Activated naive CD4-positive, alpha-beta T cell treated with Interleukin-2 at 50 U/mL for 16 hours (primary cell): ENCODE results near the gene IL10RA.
"Not testable (repeated sequence)": the region's sequence is repeated elsewhere in the genome, so short reads cannot be mapped to it uniquely, and the experiment has no call there.

Experiments used
- DNase-seq: peaks from one replicate; pipeline ENCODE4 v3.0.0-alpha.2; 2020

Gene IL10RA

DNA sequence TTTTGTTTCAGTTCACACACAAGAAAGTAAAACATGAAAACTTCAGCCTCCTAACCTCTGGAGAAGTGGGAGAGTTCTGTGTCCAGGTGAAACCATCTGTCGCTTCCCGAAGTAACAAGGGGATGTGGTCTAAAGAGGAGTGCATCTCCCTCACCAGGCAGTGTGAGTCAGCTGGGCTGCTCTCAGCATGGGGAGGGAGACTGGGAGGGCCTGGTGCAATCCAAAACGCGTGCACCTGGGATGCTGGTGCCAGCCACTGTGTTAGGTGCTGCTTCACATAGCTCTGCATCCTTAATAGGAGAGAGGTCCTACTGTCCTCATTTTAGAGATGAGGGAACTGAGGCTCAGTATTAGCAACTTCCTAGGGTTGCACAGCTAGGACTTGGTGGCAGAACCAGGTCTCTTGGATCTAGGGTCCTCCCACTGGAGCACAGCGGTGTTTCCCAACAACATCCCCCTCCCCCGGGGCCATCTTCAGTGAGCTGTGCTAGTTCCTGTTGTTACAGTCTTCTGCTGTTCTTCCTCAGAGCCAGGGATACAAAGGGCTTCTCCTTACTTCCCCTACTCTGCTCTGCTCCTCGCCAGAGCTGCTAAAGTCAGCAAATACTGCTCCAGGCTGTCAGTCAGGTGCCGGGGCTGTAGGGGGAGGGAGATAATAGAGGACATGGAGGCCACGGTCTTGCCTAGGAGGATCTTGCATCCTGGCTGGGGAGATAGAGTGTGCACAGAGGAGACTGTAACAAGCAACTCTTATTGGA lies 8.0 kb downstream of the IL10RA start:
- no peak for DNase-seq

DNA sequence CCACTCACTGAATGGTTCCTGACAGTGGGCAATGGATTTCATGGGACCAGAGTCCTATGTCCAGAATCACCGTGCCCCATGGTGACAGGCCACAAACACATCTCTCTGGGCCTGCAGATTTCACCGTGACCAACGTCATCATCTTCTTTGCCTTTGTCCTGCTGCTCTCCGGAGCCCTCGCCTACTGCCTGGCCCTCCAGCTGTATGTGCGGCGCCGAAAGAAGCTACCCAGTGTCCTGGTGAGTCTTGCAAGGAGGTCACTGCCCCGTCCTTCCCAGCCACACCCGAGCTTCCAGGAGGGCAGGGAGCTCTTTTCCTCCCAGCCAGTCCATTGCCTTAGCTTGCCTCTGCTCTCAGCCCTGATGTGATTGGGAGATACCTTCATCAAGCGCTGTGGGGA lies 9.3 kb downstream of the IL10RA start:
- no peak for DNase-seq

DNA sequence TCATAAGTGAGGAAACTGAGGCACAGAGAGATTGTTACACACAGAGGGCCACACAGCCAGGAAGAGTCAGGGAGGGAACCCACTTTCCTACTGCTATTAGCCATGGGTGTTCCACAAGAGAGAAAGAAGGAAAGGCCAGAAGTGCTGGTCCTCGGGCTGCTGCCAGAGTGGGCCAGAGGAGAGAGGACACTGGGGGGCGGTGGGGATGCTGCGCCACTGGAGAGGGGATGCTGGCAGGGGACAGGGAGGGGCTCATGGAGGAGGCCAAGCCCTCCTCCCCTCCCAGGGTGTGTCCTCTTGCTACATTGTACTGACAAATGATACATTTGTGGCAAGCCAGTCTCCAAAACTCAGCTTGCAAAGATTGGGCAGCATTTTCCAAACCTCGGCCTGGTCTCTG lies 9.9 kb downstream of the IL10RA start:
- no peak for DNase-seq

DNA sequence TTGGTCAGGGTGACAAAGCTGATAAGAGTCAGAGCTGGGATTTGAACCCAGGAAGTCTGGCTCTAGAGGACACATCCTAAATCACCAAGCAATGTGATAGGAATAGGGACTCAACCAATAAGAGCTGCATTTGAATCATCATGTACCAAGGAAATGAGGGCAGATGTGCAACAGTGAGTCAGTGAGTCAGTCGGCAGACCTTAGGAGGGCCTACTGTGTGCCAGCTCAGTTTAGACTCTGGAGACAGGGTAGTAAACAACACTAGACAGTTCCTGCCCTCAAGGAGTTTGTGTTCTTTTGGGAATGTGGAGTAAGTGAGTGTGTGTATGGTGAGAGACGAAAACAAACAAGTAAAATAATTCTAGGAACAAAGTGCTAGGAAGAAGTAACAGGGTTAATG lies 11.2 kb downstream of the IL10RA start:
- DNase-seq: no peak

DNA sequence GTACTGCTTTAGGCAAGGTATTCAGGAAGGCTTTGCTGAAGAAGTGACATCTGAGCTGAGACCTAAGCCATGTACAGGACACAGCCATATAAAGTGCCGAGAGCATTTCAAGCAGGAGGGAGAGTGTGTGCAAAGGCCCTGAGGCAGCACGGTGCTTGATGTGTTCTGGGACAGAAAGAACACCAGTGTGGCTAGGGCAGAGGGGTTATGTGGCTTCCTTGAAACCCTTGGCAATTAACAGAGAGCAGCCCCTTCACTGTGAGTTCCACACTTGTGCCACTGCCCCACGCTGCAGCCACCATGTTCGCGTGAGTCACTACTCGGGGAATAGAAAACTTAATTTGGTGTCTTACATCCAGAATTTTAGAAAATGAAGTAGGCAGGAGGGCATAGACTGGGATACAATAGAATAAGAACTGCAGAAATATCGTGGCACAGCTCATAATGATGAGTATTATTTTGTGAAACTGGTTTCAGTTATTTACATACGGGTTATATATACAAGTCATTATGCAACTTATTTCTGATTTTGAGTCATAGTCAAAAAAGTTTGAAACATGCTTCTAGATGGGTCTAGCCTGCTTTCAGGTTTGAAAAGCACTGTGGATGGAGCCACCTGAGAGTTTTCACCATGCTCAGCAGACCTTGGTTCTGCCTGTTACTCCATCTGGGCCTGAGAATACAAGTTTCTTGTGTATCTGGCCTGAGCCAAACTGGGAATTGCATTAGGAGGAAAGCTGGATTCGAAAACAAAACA lies 11.8 kb downstream of the IL10RA start:
- peak; percentile 43 for DNase-seq

DNA sequence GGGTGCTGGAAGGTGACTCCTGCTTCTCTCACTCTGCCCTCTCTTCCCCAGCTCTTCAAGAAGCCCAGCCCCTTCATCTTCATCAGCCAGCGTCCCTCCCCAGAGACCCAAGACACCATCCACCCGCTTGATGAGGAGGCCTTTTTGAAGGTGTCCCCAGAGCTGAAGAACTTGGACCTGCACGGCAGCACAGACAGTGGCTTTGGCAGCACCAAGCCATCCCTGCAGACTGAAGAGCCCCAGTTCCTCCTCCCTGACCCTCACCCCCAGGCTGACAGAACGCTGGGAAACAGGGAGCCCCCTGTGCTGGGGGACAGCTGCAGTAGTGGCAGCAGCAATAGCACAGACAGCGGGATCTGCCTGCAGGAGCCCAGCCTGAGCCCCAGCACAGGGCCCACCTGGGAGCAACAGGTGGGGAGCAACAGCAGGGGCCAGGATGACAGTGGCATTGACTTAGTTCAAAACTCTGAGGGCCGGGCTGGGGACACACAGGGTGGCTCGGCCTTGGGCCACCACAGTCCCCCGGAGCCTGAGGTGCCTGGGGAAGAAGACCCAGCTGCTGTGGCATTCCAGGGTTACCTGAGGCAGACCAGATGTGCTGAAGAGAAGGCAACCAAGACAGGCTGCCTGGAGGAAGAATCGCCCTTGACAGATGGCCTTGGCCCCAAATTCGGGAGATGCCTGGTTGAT lies 12.6 kb downstream of the IL10RA start:
- DNase-seq: no peak

DNA sequence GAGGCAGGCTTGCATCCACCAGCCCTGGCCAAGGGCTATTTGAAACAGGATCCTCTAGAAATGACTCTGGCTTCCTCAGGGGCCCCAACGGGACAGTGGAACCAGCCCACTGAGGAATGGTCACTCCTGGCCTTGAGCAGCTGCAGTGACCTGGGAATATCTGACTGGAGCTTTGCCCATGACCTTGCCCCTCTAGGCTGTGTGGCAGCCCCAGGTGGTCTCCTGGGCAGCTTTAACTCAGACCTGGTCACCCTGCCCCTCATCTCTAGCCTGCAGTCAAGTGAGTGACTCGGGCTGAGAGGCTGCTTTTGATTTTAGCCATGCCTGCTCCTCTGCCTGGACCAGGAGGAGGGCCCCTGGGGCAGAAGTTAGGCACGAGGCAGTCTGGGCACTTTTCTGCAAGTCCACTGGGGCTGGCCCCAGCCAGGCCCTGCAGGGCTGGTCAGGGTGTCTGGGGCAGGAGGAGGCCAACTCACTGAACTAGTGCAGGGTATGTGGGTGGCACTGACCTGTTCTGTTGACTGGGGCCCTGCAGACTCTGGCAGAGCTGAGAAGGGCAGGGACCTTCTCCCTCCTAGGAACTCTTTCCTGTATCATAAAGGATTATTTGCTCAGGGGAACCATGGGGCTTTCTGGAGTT lies 13.3 kb downstream of the IL10RA start:
- no peak for DNase-seq

DNA sequence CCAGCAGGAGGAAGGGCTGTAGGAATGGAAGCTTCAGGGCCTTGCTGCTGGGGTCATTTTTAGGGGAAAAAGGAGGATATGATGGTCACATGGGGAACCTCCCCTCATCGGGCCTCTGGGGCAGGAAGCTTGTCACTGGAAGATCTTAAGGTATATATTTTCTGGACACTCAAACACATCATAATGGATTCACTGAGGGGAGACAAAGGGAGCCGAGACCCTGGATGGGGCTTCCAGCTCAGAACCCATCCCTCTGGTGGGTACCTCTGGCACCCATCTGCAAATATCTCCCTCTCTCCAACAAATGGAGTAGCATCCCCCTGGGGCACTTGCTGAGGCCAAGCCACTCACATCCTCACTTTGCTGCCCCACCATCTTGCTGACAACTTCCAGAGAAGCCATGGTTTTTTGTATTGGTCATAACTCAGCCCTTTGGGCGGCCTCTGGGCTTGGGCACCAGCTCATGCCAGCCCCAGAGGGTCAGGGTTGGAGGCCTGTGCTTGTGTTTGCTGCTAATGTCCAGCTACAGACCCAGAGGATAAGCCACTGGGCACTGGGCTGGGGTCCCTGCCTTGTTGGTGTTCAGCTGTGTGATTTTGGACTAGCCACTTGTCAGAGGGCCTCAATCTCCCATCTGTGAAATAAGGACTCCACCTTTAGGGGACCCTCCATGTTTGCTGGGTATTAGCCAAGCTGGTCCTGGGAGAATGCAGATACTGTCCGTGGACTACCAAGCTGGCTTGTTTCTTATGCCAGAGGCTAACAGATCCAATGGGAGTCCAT lies 14.1 kb downstream of the IL10RA start:
- DNase-seq: no peak

DNA sequence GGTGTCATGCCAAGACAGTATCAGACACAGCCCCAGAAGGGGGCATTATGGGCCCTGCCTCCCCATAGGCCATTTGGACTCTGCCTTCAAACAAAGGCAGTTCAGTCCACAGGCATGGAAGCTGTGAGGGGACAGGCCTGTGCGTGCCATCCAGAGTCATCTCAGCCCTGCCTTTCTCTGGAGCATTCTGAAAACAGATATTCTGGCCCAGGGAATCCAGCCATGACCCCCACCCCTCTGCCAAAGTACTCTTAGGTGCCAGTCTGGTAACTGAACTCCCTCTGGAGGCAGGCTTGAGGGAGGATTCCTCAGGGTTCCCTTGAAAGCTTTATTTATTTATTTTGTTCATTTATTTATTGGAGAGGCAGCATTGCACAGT lies 14.6 kb downstream of the IL10RA start:
- DNase-seq: no peak

DNA sequence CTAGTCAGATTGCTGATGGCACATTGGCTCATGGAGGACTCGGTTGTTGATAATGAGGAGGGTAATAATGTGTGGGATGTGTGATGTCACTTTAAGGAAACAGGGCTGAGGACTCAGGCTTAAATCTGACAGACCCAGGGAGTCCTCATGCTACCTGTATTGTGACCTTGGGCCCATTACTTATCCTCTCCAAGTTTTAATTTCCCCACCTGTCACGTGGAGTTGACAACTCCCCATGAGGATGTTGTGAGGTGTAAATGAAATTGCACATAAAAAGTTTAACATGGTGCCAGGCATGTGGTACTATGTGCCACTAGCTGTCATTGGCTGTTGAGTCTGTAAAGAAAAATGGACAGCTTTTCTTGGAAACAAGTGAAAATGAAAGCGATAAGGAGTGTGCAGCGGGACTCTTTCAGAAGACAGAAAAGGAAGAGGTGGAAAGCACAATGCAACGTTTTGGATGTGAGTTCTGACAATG lies 15.3 kb downstream of the IL10RA start:
- DNase-seq: no peak

DNA sequence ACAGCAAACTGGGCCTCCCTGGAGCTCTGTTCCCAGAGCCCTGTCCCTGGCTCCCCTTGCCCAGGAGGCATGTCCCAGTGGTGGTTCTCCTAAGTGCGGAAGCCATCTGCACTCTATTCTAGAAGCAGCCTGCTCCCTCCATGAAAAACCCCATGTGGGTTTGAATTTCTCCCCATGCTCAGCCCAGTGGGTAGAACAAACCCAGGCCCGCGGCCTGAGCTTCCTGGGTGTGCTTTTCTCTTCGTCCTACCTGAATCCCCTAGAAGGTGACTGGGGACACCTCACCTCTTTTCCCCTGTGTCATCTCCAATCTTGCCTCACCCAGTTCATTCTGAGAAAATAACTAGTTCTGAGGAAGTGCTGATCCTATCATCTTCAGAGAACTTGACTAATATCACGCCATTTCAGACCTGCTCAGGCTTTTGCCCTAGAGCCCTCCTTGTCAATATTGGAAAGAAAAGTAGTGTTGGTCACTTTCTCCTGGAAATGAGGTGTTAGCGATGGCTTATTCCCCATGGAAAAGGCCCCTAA lies 15.9 kb downstream of the IL10RA start:
- peak; percentile 67 for DNase-seq

DNA sequence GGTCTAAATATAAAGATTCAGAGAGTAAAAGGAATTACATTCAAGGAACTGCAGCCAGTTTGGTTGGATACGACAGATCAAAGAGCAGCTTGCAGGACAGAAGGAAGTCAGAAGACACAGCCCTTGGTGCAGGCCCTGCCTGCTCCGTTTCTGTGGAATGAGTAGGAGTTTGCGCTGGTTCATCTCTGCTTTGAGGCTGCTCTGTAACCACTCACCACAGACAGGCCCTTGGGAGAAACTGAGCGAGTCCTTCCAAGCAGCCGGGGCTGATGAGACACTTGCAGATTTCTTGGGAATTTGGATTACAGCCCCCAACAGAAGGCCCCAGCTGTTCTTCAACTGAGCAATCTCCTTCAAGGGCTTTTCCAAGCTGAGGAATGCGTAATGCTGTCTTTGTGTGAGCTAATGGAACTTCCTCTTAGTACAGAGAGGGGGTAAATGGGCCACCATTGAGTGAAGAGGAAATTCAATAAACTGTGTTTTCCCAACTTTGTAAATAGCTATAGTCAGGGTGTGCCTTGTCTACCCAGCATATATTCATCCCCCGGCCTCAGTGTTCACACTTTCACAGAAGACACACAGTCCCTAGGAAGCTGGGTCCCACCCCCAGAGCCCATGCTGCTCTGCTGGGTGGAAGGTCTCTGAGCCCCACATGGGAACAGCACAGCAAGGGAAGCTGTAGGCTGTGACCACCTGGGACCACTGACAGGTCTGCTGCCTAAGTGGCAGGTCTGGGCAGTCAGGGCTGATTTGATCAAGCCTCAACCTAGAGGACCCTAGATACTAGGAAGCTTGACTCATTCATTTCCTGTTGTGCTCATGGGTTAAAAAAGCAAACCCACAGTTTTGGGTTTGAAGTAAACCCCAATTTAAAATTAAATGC lies 16.6 kb downstream of the IL10RA start:
- peak; percentile 75 for DNase-seq

DNA sequence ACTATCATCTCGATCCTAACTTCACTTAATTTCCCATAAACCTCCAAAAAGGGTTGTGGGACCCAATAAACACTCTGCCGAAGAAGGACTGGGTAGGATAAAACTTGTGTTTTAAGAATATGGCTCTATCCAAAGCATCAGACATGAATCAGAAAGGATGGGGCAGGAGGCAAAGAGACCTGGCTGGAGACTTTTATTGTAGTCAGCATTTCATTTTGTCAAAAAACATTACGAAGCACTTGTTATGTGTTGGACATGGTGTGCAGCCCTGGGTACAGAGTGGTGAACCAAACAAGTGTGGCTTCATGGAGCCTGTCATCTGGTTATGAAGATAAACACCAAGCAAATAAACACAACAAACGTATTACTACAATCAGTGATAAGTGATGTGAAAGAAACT lies 17.3 kb downstream of the IL10RA start:
- DNase-seq: no peak

DNA sequence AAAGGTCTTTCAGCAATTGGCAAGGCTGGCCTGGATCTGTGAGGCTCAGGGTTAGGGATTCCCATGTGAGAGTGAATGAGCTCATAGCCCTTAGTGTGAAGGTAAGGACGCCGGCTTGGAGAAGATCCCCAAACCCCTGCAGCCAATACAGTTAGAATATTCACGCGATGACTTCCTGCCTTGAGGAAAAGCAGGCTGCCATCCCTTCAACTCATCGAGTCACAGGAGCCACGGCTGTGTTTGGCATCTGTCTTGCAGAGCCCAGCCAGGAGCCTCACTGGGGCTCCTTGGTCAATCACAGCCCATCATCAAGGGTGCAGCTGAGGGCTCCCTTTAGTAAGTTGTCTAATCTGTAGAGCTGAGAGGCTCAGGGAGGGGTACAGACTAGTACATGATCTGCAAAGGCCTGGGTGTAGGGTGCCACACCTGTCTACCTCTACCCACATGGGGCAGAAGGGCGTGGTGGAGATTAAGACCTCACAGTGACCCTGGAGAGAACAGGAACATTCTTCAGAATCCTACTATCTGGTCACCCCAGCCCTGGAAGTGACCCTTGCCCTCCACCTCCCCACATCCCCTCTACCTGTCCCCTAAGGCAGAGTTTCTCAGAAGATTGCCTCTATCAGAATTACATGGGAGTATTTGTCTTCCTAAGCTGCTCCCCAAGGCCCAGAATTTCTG lies 18.5 kb downstream of the IL10RA start:
- no peak for DNase-seq

DNA sequence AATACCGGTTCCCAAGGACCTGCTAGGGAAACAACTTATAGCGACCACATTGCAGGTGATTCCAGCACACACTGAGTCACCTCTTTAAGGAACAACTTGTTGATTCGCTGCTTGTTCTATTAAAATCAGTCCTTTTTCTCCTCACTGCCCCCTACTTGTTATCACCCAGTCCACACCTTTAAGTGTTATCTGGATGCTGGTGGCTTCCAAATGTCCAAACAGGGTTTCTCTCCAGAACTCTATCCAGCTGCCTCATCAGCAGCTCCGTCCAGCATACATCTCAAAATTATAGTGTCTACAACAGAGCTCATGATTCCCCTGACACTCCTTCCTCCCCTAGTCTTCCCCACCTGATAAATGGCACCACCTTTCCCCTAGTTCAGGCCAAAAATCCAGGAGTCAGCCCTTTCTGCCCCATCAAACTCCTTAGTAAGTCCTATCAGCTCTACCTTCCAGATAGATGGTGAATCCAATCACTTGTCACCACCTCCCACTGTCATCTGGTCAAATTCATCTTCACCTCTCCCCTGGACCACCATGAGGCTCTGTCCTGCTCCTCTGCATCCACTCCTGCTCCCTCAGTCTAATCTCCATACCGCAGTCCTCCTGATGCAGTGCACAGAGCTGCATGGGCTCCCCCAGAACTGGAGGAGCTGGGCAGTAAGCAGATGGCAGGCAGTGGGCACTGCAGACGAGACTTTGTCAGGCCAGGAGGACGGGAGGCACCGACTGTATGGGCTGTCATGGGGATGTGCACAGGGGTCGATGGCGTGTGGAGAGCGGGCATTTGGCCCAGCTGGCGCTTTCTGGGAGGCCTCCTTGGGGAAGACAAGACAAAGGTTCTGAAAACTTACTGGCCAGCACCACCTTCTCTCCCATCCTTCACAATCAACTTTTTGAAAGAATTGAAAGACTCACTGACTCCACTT lies 19.3 kb downstream of the IL10RA start:
- DNase-seq: no peak

DNA sequence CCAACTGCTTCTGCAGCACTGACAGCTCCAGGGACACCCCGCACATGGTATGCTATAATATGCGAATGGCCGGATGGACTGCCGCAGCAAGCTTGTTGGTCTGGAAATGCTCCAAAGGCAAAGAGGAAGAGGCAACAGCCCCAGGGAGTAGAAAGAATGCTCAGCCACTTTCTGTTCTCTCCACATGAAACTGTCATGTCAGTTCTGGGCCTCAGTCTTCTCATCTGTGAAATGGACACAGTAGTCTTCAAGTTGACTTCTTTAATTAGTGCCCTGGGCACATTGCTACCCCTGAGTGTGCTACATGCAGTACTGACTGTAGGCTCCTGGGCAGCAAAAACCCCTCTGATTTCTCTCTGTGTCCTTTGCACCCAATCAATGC lies 19.9 kb downstream of the IL10RA start:
- DNase-seq: no peak

DNA sequence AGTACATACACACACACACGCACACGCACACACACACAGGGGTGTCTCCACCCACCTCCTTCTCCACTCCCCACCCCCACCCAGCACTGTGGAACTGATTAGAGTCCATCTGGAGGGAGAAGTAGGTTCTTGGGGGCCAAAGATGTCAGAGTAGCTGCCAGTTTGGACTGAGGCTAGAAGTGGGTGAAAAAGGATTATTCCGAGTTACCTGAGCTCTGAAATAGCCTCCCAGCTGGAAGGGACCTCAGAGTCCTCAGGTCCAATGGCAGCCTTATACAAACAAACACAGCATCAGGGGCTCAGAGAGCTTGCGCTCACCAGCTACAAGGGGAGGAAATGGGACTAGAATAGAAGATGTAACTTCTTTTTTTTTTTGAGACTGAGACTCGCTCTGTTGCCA lies 20.8 kb downstream of the IL10RA start:
- DNase-seq: no peak

DNA sequence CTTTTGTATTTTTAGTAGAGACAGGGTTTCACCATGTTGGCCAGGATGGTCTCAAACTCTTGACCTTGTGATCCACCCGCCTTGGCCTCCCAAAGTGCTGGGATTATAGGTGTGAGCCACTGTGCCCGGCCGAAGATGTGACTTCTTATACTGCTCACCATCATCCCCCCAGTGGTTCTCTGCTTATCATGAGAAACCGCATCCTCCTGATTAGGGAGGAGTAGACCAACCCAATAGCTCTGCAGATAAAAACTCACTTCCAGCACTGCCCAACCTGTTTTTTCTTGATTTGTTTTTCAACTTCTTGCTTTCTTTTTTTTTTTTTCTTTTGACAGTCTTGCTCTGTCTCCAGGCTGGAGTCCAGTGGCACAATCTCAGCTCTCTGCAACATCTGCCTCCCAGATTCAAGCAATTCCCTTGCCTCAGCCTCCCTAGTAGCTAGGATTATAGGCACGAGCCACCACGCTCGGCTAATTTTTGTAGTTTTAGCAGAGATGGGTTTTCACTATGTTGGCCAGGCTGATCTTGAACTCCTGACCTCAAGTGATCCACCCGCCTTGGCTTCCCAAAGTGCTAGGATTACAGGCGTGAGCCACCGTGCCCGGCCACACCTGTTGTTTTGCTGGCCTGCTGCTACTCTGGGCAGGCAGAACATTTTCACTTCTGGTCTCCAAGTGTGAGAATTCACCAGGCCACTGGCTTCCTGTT lies 21.5 kb downstream of the IL10RA start:
- DNase-seq: not testable (repeated sequence)
